Stimulated activated CD8-positive, alpha-beta memory T cell treated with anti-CD3 and anti-CD28 coated beads, Interleukin-2, amount 100 ng/mL, for 1 hour (primary cell): ENCODE results near the gene FGR.
"Not testable (repeated sequence)": the region's sequence is repeated elsewhere in the genome, so short reads cannot be mapped to it uniquely, and the experiment has no call there.

Source experiments
- DNase-seq, 2 donors: peaks; one replicate each; pipeline ENCODE4 v3.0.0-alpha.2; 2020; ENCODE audit warnings: low read depth in 2 of 2

The FGR gene

GRCh38 chr1:27634985-27635367 lies at the start of gene FGR:
TSS of gene FGR (minus strand) at chr1:27635185. CDS start at chr1:27623916, 11,269 bp downstream.
- DNase-seq = no peak

DNA sequence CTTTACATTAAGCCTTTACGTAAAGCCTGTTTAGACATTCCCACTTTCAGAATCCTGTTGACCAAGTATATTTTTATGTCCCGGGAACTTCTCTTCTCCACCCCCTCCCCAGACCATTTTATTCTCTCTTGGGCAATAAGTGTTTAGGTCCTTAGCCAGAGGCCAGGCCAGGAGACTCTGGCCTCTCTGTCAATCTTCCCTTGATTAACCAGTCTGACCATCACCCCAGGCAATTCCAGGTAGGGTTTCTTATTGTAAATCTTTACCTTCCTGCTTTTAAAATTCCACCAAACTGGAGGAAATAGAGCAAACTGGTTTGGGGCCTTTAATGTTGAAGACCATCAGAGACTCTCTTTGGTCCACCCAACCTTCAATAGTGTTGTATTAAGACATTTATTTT lies 49.2 kb upstream of the FGR start:
- no peak for DNase-seq

GRCh38 chr1:27682351-27682944 lies 47.5 kb upstream of the FGR start:
- DNase-seq = no peak

- not testable (repeated sequence) for DNase-seq
Observed at GRCh38 chr1:27681580-27681979, 46.6 kb upstream of the FGR start.

GRCh38 chr1:27680225-27680791 lies 45.3 kb upstream of the FGR start:
- DNase-seq = not testable (repeated sequence)

DNA sequence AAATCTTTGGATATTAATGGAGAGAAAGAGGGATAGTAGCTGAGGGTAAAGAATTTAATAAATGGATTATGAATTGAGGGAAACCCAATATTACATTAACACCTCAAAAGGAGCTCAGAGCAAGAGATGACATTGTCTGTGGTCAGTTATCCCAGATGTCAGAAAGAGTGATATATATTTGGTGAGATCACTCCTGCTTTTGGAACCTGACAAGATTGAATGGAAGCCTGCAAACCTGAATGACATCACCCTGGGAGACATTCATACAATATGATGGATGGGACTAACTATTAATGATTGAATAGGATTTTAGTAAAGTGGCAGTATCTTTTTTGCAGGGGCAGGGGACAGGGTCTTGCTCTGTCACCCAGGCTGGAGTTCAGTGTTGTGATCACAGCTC lies 43.8 kb upstream of the FGR start:
- DNase-seq = no peak

GRCh38 chr1:27676410-27676809 lies 41.4 kb upstream of the FGR start:
- no peak for DNase-seq

GRCh38 chr1:27672750-27673112 lies 37.7 kb upstream of the FGR start:
- DNase-seq = no peak

- DNase-seq = peak; percentile 36 to 61
Observed at GRCh38 chr1:27671964-27672749, 37.2 kb upstream of the FGR start, which contains the start of gene IFI6. TSS of gene IFI6 (minus strand) at chr1:27672192. CDS start at chr1:27669314, 2,878 bp downstream.

GRCh38 chr1:27669876-27670275 lies 34.9 kb upstream of the FGR start:
- no peak for DNase-seq

DNA sequence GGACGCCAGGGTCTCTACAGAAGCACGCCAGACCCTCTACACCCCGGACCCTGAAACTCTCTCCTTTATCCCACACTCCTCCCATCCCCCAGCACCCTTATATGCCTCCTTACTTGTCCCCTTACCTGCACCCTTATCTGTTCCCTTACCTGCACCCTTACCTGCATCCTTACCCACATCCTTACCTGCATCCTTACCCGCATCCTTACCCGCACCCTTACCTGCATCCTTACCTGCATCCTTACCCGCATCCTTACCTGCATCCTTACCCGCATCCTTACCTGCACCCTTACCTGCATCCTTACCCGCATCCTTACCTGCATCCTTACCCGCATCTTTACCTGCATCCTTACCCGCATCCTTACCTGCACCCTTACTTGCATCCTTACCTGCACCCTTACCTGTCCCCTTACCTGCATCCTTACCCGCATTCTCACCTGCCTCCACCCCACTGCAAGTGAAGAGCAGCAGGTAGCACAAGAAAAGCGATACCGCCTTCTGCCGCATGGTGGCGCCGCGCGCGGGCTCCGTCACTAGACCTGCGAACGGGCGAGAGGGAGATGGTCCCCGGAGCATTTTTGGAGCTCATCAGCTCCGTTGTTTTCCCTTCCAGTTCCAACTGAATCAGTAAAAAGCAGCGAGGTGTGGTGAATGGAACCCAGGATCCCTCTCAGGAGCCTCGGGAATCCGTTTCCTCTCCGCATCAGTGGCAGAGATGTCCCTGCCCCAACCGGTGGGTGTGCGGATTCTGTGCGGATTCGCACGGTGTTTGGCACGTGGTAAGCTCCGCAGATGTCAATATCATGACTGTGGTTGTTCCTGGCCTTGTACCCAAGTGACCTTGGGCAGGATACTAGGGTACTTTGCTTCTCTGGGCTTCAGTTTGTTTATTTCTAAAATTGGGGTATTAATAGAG lies 34.1 kb upstream of the FGR start:
- peak; percentile 74 for DNase-seq

DNA sequence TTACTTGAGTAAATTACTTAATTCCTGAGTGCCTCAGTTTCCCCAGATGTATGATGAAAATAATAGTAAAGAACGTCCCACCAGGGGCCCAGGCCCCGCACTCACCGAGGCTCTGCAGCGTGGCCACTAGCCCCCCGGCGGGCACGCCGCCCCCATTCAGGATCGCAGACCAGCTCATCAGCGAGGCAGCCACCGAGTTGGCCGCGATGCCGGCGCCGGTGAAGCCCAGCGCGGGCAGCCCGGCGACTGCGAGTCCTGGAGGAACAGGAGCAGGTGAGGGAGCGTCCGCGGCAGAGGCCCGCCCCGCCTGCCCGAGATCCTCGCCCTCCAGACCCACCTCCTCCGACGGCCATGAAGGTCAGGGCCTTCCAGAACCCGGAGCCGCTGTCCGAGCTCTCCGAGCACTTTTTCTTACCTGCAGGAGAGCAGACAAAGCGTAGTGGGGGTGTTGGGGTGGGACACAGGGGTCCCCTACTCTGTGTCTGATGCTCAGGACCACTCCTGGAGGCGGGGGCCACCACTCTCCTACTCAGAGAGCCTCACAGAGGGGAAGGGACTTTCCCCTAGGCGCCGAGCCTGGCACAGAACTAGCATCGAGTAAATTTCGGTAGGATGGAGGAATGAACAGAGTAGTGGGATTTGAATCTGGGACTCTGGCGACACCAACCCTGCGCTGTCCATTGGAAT lies 33.3 kb upstream of the FGR start:
- no peak for DNase-seq

DNA sequence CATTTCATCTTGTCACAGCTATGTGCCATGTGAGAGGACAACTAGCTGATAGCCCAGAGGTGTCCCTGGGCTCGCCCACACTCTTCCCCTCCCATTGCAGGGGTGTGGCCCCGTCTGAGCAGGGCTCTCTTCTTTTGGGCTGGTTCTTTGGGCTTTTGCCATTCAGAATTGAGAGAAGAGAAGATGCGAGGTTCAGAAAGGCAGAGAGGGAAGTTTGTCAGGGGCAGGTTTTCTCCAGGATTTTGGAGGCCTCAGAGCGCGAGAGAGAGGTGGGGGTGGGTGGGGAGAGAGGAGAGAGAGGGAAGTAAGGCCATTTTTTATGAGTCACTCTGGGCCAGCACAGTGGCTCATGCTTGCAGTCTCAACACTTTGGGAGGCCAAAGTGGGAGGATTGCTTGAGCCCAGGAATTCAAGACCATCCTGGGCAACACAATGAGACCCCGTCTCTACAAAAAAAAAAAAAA lies 31.8 kb upstream of the FGR start:
- no peak for DNase-seq

DNA sequence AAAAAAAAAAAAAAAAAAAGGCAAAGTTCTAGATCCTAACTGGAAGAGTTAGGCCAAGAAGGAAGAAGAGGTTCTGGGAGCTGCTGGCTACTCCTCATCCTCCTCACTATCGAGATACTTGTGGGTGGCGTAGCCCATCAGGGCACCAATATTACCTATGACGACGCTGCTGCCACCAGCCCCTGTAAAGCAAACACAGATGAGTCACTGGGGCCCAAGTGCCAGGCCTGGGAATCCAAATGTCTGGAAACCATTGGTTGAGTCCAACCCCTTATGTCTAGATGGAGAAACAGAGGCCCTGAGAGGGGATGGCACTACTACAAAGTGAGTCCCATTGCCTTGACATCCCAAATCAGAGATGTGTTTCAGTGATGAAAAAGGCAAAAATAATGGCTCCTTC lies 31.3 kb upstream of the FGR start:
- DNase-seq = no peak

- no peak for DNase-seq
Observed at GRCh38 chr1:27665016-27665651, 30.1 kb upstream of the FGR start.

DNA sequence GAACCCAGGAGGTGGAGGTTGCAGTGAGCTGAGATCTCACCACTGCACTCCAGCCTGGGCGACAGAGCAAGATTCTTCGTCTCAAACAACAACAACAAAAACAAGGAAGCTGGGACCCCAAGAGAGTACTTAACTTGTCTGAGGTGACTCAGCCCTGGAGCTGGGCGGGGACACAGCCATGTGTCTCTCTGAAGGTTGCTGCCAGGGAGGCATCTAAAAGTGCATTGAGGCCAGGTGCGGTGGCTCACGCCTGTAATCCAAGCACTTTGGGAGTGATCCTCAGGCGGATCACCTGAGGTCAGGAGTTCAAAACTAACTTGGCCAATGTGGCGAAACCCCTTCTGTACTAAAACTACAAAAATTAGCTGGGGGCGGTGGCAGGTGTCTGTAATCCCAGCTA lies 29.3 kb upstream of the FGR start:
- no peak for DNase-seq

- peak; percentile 82 to 89 for DNase-seq
Observed at GRCh38 chr1:27662707-27663393, 27.9 kb upstream of the FGR start.

GRCh38 chr1:27662261-27662660 lies 27.3 kb upstream of the FGR start:
- DNase-seq = no peak

GRCh38 chr1:27661412-27662075 lies 26.6 kb upstream of the FGR start:
- DNase-seq = no peak
